ENCODE measurements around the gene SIAH1.

The SIAH1 gene

GRCh38 chr16:48370229-48370628 is 15.0 kb downstream of the SIAH1 start:
- DNase-seq (ENCODE audit: low spot score): no peak
- TF ChIP-seq, protein P1, sequence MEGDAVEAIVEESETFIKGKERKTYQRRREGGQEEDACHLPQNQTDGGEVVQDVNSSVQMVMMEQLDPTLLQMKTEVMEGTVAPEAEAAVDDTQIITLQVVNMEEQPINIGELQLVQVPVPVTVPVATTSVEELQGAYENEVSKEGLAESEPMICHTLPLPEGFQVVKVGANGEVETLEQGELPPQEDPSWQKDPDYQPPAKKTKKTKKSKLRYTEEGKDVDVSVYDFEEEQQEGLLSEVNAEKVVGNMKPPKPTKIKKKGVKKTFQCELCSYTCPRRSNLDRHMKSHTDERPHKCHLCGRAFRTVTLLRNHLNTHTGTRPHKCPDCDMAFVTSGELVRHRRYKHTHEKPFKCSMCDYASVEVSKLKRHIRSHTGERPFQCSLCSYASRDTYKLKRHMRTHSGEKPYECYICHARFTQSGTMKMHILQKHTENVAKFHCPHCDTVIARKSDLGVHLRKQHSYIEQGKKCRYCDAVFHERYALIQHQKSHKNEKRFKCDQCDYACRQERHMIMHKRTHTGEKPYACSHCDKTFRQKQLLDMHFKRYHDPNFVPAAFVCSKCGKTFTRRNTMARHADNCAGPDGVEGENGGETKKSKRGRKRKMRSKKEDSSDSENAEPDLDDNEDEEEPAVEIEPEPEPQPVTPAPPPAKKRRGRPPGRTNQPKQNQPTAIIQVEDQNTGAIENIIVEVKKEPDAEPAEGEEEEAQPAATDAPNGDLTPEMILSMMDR (IDR thresholded peaks at IDR 0.05; ENCODE audit: extremely low read depth, missing control alignments): no peak

DNA sequence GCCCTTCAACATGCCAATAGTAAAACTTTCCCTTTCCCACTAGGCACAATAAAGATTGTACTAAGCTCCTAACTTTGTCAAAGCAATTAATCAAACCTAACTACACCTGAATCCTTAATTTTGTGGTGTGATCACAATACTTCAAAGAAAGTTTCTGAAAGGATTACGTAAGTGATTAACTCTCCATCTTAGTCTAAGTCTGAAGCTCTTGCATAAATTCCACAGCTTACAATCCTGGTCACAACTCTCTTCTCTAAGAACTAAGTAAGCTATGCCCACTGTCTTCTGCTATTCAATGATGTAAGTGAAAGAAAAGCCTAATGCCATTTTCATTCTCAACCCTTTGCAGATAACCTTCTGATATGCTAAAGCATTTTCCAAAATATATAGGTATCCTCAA is 15.4 kb downstream of the SIAH1 start:
- DNase-seq (ENCODE audit: low spot score): no peak
- TF ChIP-seq, protein P1 (IDR thresholded peaks at IDR 0.05; ENCODE audit: extremely low read depth, missing control alignments): no peak

DNA sequence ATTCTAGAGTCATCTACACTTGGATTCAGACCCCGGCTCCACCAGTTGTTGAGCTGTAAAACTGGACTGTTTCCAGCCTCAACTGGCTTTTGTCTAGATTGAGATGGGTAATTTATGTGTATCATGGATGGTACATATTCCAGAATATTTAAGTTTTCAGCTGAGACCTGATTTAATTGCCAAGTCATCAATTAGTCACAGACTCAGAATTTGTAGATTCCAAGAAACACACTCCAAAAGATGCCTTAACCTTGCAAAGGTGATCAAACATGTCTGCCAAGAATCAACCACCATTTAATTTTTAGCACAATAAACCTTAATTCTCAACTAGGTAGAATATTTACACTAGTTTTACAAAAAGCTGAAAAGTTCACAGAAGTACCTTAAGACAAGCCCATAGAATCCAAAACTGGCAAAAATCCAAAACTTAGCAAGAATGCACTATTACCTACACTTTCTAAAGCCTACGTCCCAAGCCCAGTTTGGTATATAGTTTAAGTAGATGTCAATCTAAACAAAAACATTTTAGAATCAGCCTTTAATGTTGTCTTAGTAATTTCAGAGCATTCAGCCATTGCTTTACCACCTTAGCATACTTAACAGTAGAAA is 17.7 kb downstream of the SIAH1 start:
- TF ChIP-seq, protein P1 (IDR thresholded peaks at IDR 0.05; ENCODE audit: extremely low read depth, missing control alignments): no peak
- DNase-seq (ENCODE audit: low spot score): no peak

GRCh38 chr16:48366165-48367093 is 18.8 kb downstream of the SIAH1 start:
- peak; percentile 67 for DNase-seq (ENCODE audit: low spot score)
- TF ChIP-seq, protein P1 (IDR thresholded peaks at IDR 0.05; ENCODE audit: extremely low read depth, missing control alignments): no peak

- TF ChIP-seq, protein P1 (IDR thresholded peaks at IDR 0.05; ENCODE audit: extremely low read depth, missing control alignments): no peak
- peak; percentile 83 for DNase-seq (ENCODE audit: low spot score)
Measured at GRCh38 chr16:48365601-48366164, 19.5 kb downstream of the SIAH1 start.

DNA sequence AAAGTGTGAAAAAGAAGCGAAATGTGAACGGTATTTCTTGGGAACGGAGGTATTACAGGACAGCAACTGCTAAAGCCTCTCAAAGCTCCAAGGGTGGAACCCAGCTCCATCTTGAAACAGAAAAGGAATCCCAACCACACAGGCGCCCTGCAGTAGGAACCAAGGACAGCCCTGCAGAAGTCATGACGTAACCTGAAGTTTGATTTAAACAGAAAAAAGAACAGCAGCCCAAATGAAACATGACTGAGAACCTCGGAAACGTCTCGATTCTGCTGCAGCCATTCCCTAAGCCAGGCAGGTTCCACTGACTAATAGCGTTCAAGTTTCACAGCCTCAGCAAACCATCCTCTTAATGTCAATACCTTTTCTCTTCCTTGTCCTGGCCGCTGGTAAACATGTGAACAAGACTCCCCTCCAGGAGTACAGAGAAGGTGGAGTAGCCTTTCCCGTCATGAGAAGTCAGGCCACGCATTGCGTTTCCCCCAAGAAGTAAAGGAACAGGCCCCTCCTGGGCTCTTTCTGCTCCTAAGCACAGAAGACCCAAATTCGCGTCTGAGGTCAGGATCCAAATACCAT is 20.1 kb downstream of the SIAH1 start:
- TF ChIP-seq, protein P1 (IDR thresholded peaks at IDR 0.05; ENCODE audit: extremely low read depth, missing control alignments): no peak
- no peak for DNase-seq (ENCODE audit: low spot score)

All from GM20000 (cell line).